Measurements from ENCODE around the gene LIAS. TPM values are rescaled to one million over a fixed set of nuclear protein-coding genes. Genes with fewer than 3 reads are reported as not detected.

Gene LIAS
- total RNA-seq, 6 experiments from 2014 or later = 7.0 to 20.4 (median 13.1) TPM

DNA sequence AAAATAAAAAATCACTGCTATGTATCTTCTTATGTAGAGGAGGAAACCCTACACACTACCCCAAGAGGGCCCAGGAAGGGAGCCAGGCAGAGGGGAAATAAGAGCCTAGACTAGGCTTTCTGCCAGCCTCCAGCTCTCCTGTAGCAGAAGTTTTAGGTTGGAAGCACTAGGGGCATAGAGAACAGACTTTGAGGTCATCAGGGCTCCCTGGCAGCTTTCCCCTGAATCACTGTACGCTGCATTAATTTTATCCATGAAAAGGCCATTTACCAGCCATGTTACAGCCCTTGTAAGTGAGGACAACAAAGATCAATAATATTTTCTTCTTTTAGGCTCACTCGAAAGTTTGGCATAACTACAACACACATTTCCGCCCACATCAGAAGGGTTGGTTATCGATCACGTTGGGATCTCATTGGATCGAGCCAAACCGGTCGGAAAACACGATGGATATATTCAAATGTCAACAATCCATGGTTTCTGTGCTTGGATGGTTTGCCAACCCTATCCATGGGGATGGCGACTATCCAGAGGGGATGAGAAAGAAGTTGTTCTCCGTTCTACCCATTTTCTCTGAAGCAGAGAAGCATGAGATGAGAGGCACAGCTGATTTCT lies 24.9 kb upstream of the LIAS start:
- Histone ChIP-seq H3K27ac (peak overlapping the region; percentile 18 to 74 (median 44)), H3K4me3 (peak overlapping the region in 1 of 3 donors; percentile 54), H3K36me3 (peaks cover 0 to 15% (median 0%) of the 10 kb centered on the region in 4 donors), H3K27me3 (no peaks in the 10 kb centered on the region), H3K4me1 (peaks cover 0 to 56% (median 12%) of the 10 kb centered on the region in 4 donors), H3K9me3 (no peaks in the 10 kb centered on the region)
- TF ChIP-seq POLR2A (IDR thresholded peaks at IDR 0.05) (no peak), CTCF (IDR thresholded peaks at IDR 0.05) (no peak)
- ATAC-seq (peak; percentile 62 to 83 (median 74)), DNase-seq (peak in 1 of 3 donors; percentile 77)
- intact Hi-C loops (cut with DNase I) = no loop called here
- WGBS (ENCODE audit: insufficient coverage, low coverage, low lambda C conversion rate, missing lambda C conversion rate) = 12% methylated on average over 11 of the region's 11 CpGs

GRCh38 chr4:39435659-39436563 lies 22.9 kb upstream of the LIAS start:
- H3K36me3 ChIP-seq = peaks cover 0 to 25% (median 0%) of the 10 kb centered on the region in 4 donors
- intact Hi-C loops (cut with DNase I) = no loop called here
- peaks cover 0 to 37% (median 4%) of the 10 kb centered on the region in 4 donors for H3K4me1 ChIP-seq
- DNase-seq (no peak), ATAC-seq (peak in 3 of 4 donors; percentile 52 to 63 (median 61))
- TF ChIP-seq POLR2A (IDR thresholded peaks at IDR 0.05) = no peak
- TF ChIP-seq CTCF (IDR thresholded peaks at IDR 0.05) = peak; percentile 26 to 50 (median 44)
- peak overlapping the region in 2 of 3 donors; percentile 18 to 54 for H3K4me3 ChIP-seq
- no peaks in the 10 kb centered on the region for H3K9me3 ChIP-seq
- WGBS (ENCODE audit: insufficient coverage, low coverage, low lambda C conversion rate, missing lambda C conversion rate) = 46% methylated on average over 6 of the region's 7 CpGs
- H3K27ac ChIP-seq = peak overlapping the region in 2 of 3 donors; percentile 44 to 74
- H3K27me3 ChIP-seq = no peaks in the 10 kb centered on the region

GRCh38 chr4:39441593-39441992 lies 17.3 kb upstream of the LIAS start:
- WGBS (ENCODE audit: insufficient coverage, low coverage, low lambda C conversion rate, missing lambda C conversion rate) = 87% methylated on average over 2 of the region's 2 CpGs
- H3K4me3 ChIP-seq = no peak overlapping the region
- DNase-seq (no peak), ATAC-seq (no peak)
- peaks cover 0 to 13% (median 0%) of the 10 kb centered on the region in 4 donors for H3K4me1 ChIP-seq
- TF ChIP-seq CTCF (IDR thresholded peaks at IDR 0.05) (no peak), POLR2A (IDR thresholded peaks at IDR 0.05) (no peak)
- no peaks in the 10 kb centered on the region for H3K27me3 ChIP-seq
- no peak overlapping the region for H3K27ac ChIP-seq
- intact Hi-C loops (cut with DNase I) = no loop called here
- peaks cover 0 to 45% (median 0%) of the 10 kb centered on the region in 4 donors for H3K36me3 ChIP-seq
- no peaks in the 10 kb centered on the region for H3K9me3 ChIP-seq

DNA sequence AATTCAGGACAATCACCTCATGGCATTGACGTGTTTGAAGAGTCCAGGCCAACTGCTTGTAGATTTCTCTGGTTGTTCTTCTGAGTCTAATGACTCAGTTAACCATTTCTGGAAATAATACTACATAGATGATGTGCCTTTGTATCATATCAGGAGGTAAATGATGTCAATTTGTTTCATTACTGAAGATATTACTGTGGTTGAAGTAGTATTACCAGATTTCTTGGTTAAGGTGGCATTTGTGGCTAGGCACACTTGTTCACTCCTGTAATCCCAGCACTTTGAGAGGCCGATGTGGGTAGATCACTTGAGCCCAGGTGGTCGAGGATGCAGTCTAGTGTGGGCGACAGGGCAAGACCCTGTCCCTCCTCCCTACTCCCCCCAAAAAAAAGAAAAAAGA lies 15.9 kb upstream of the LIAS start:
- WGBS (ENCODE audit: insufficient coverage, low coverage, low lambda C conversion rate, missing lambda C conversion rate) = 82% methylated on average over 4 of the region's 4 CpGs
- ATAC-seq (no peak), DNase-seq (no peak)
- Histone ChIP-seq H3K36me3 (peaks cover 0 to 54% (median 3%) of the 10 kb centered on the region in 4 donors), H3K27me3 (no peaks in the 10 kb centered on the region), H3K4me3 (no peak overlapping the region), H3K4me1 (peaks cover 0 to 2% (median 0%) of the 10 kb centered on the region in 4 donors), H3K27ac (no peak overlapping the region), H3K9me3 (no peaks in the 10 kb centered on the region)
- intact Hi-C loops (cut with DNase I) = no loop called here
- TF ChIP-seq CTCF (IDR thresholded peaks at IDR 0.05) (no peak), POLR2A (IDR thresholded peaks at IDR 0.05) (no peak)
